ENCODE results near the gene SDCBP2. TPM values are rescaled to one million over a fixed set of nuclear protein-coding genes. Genes with fewer than 3 reads are reported as not detected.

The SDCBP2 gene
- total RNA-seq, 1 donor from 2014 or later = 2.2 TPM

DNA sequence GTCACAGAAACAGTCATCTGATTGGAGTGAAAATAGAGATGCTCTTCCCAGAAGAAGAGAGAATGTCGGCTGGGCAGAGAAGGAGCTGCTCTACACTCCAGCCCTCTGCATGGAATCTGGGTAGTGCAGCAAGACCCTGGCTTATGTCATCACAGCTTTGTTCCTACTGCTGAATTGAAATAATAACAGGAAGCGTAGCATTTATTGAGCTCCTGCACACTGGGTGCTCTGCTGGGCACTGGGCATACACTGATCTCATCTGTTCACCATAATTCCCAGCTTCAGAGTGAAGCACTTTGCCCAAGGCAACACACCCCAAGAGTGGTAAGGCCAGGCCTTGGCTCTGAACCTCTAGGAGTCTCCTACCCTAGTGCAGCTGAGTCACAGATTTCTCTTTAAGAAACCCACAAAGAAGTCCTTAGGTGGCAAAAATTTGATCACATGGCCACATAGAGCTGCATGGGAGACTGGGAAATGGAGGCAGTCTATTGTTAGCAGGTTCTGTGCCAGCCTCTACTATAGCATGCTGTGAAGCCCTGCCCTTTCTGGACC is 3.9 kb upstream of the SDCBP2 start:
- Mint-ChIP-seq H3K4me3 (no peak overlapping the region), H3K4me1 (ENCODE audit: low read depth) (peaks cover 47% of the 10 kb centered on the region), H3K36me3 (ENCODE audit: low read depth) (peaks cover 19% of the 10 kb centered on the region), H3K27me3 (ENCODE audit: insufficient read depth) (no peaks in the 10 kb centered on the region), H3K9me3 (no peaks in the 10 kb centered on the region), H3K27ac (peak overlapping the region; percentile 69)
- DNase-seq (ENCODE audit: low spot score) = no peak
- intact Hi-C loops (cut with micrococcal nuclease) = no loop called here

DNA sequence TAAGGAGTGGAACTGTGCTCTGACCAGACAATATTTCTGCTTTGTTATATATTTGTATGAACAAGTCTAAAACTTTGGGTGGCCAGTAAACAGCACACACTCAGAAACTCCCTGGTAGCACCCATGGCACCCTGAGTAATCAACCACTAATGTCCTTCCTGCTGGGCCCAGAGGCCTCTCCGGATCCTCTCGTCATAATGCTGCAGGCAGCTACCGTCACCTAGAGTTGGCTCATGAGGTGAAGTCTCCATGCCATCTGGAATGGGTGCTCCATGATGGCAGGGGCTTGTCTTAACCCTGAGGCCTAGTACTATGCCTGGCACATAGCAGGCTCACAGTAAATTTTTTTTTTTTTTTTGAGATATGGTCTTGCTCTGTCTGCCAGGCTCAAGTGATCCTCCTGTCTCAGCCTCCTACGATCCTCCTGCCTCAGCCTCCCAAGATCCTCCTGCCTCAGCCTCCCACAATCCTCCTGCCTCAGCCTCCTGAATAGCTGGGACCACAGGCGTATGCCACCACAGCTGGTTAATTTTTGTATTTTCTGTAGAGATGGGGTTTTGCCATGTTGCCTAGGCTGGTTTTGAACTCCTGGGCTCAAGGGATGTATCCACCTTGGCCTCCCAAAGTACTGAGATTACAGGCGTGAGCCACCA is 3.0 kb upstream of the SDCBP2 start:
- no peaks in the 10 kb centered on the region for H3K27me3 Mint-ChIP-seq (ENCODE audit: insufficient read depth)
- intact Hi-C loops (cut with micrococcal nuclease) = no loop called here
- no peaks in the 10 kb centered on the region for H3K9me3 Mint-ChIP-seq
- peaks cover 46% of the 10 kb centered on the region for H3K4me1 Mint-ChIP-seq (ENCODE audit: low read depth)
- H3K27ac Mint-ChIP-seq = peak overlapping the region; percentile 52
- DNase-seq (ENCODE audit: low spot score) = no peak
- H3K36me3 Mint-ChIP-seq (ENCODE audit: low read depth) = peaks cover 19% of the 10 kb centered on the region
- no peak overlapping the region for H3K4me3 Mint-ChIP-seq

DNA sequence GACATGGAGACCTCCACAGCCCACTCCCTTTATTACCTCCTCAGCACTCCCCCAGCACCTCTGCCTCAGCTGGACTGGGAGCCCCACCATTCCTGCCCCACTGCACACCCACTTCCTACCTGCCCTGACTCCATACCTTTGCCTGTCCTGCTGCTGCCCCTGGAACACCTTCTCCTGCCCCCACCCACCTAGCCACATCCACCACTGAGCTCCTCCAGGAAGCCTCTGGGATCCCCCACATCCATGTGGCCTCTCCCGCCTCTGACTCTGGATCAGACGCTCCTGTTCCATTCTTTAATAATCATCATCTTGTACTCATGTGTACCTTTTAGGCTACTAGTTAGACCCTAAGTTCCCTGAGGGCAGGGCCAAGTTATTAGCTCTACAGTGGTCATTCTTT is 2.2 kb upstream of the SDCBP2 start:
- DNase-seq (ENCODE audit: low spot score) = no peak
- H3K27ac Mint-ChIP-seq = peak overlapping the region; percentile 35

DNA sequence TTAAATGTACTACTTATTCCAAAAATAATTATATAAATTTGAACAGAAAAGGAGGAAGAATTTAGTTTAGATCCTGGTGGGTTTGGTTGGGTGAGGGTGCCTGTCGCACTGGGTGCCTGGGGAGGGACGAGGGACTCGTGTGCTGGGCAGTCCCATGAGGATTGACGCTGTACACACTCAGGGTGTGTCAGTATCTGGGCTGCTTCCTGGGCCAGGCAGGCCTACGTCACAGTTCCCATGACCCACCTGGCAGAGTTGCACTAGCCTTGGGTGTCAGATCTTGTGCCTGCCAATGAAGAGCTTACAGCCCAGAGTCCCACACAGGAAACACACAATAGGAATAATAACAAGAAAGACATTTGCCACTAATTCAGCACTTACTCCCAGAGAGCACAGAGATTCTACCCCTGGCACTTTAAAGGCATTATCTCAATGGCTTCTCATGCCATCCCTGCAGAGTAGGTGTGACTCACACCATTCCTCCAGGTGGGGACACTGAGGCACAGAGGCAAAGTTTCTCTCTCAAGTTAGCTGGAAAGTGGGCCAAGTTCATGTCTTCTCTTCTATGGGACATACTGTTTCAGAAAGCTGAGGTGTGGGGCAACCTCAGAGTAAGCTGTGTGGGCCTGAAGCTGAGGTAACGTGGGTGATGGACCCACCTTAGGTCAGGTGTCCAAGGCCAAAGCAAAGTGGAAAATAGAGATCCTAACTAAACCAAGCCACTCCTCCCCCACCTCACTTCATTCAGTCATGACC is 1.3 kb upstream of the SDCBP2 start:
- peak overlapping the region; percentile 77 for H3K27ac Mint-ChIP-seq
- intact Hi-C loops (cut with micrococcal nuclease) = no loop called here
- no peaks in the 10 kb centered on the region for H3K9me3 Mint-ChIP-seq
- no peak overlapping the region for H3K4me3 Mint-ChIP-seq
- peaks cover 19% of the 10 kb centered on the region for H3K36me3 Mint-ChIP-seq (ENCODE audit: low read depth)
- H3K4me1 Mint-ChIP-seq (ENCODE audit: low read depth) = peaks cover 34% of the 10 kb centered on the region
- DNase-seq (ENCODE audit: low spot score) = peak; percentile 34
- no peaks in the 10 kb centered on the region for H3K27me3 Mint-ChIP-seq (ENCODE audit: insufficient read depth)

More for the DNA sequence above, 2.2 kb upstream of the SDCBP2 start:
- Mint-ChIP-seq H3K36me3 (ENCODE audit: low read depth) (peaks cover 19% of the 10 kb centered on the region), H3K4me1 (ENCODE audit: low read depth) (peaks cover 38% of the 10 kb centered on the region), H3K9me3 (no peaks in the 10 kb centered on the region), H3K4me3 (no peak overlapping the region), H3K27me3 (ENCODE audit: insufficient read depth) (no peaks in the 10 kb centered on the region)
- intact Hi-C loops (cut with micrococcal nuclease) = no loop called here

DNA sequence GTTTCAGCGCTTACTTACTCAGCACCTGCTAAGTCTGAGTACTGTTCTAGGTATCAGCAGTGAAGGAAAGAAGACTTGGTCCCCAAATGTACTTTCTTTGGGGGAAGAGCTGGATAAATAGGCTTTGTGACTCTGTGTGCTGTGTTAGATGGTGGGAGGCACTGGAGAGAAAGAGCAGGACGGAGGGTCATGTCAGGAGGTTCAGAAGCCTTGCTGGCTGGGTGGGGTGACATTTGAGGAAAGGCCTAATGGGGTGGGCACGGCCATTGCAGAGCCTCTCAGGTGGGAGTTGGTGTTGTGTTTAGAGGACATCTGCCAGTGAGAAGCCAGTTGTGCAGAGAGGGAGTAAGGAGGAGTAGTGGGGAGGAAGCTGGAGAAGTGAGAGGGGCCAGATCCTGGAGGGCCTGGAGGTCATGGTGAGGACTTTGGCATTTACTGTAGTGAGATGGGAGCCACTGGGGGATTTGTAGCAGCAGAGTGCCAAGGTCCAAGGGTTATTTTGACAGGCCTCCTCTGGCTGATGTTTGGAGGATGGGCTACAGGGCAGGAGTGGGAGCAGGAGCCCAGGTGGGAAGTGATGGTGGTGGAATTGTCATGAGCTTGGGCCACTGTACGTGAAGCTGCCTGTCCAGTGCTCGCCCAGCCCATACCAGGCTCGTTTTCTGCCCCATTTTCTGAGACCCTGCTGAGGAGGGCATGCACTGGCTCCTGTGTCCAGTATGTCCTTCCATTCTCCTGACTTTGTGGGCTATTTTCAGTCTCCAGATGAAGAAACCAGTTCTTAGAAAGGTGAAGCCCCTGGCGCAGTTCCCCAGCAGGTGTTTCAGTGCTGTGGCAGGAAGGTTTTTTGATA is 886 bp downstream of the SDCBP2 start:
- peaks cover 16% of the 10 kb centered on the region for H3K36me3 Mint-ChIP-seq (ENCODE audit: low read depth)
- H3K4me1 Mint-ChIP-seq (ENCODE audit: low read depth) = peaks cover 33% of the 10 kb centered on the region
- H3K4me3 Mint-ChIP-seq = no peak overlapping the region
- no peak for DNase-seq (ENCODE audit: low spot score)
- intact Hi-C loops (cut with micrococcal nuclease) = loop anchor here (2.0 kb wide), 1 partner anchor 493 kb away; no protein-coding TSS in a partner anchor
- no peak overlapping the region for H3K27ac Mint-ChIP-seq
- no peaks in the 10 kb centered on the region for H3K9me3 Mint-ChIP-seq
- no peaks in the 10 kb centered on the region for H3K27me3 Mint-ChIP-seq (ENCODE audit: insufficient read depth)

DNA sequence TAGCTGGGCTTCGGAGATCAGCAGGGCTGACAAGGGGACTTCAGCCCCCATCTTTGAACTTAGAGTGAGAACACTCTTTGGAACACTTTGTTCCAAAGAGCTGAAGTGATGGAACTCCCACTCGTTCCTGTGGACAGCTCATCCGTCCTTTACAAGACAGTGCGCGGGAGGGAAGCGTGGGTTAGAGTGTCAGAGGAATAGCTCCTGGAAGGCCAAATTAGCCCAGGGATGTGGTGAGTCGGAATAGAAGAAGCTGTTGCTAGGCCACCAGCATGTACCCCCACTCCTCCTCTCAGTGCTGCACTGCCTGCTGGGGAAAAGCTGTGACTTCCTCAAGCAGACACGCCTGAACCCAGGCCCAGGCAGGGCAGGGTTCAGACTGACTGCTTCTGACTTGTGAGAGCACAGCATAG is 1.7 kb downstream of the SDCBP2 start:
- intact Hi-C loops (cut with micrococcal nuclease) = loop anchor here (2.0 kb wide), 1 partner anchor 492 kb away; no protein-coding TSS in a partner anchor
- no peak overlapping the region for H3K27ac Mint-ChIP-seq
- H3K9me3 Mint-ChIP-seq = no peaks in the 10 kb centered on the region
- H3K4me3 Mint-ChIP-seq = no peak overlapping the region
- H3K4me1 Mint-ChIP-seq (ENCODE audit: low read depth) = peaks cover 26% of the 10 kb centered on the region
- H3K27me3 Mint-ChIP-seq (ENCODE audit: insufficient read depth) = peaks cover under 1% of the 10 kb centered on the region
- H3K36me3 Mint-ChIP-seq (ENCODE audit: low read depth) = peaks cover 13% of the 10 kb centered on the region
- DNase-seq (ENCODE audit: low spot score) = no peak

DNA sequence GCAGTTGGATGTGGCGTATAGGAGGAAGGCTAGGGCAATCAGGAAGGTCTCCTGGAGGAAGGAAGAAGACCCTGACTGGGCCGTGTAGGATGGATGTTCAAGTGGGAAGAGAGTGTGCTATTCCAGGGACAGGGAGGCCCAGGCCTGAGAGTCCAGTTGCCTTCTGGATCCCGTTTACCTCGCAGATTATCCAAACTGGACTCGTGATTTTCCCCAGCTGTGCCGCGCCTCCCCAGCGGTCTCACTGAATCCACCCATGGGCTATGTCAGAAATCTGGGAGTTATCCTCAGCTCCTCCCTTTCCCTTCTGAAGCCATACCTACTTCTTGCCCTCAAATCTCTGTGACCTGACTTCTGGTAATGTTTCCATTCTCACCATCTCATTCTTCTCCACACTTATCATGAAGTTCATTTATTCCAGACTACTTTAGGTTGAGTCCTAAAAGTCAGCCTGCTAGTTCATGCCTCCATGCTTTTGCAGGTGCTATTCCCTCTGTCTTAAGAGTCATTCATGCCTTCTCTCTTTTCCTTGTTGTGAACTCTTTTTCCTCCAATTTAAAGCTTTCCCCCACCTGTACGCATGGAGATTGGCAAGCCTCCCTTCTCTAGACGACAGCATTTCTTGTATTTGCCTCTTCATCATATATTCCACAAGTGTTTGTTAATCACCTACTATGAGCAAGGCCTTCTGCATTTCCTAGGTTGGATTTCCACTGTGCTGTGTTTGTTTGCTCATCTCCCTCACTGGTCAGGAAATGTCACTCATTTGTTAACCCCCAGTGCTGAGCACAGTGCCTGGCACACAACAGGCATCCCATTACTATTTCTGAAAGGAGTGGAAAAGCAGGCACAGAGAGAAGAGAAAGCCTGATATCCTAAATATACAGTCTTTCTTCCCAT is 2.7 kb downstream of the SDCBP2 start:
- H3K36me3 Mint-ChIP-seq (ENCODE audit: low read depth) = peaks cover 8% of the 10 kb centered on the region

DNA sequence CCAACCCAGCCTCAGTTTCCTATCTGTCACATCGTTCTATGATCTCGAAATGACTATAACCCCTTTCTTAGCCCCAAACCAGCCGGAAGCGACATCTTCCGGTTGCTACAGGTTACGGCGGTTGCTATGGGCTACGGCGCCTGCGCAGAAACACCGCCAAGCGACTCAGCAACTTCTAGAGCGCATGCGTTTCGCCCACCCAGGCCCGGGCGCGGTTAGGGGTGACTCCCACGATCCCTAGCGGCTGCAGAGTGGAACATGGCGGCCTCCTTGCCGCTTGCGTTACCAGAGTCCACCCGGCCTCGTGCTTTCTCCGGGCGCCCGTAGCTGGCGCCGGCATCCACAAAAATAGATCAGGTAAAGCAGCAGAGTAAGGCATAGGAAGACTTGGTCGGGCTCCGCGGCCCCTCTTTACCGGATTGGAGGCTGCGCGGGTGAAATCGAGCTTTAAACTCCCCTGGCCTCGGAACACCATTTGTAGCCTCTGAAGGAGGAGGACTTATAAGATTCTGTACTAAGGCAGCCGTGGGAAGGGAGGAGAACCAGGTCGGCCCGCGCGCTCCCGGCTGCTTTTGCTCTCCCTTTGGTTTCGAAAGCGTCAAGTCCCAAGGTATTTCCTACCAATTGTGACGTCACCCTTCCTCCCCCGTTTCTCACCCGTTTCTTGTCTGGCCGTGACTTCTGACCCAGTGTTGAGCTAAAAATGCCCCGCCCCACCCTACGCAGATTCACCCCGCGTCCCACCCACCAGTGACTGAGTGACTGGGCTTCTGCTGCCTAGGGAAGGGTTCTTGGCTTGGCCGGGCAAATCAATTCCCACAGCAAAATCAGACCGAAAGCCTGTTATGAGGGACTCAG is 3.5 kb downstream of the SDCBP2 start:
- no peak overlapping the region for H3K4me3 Mint-ChIP-seq
- H3K4me1 Mint-ChIP-seq (ENCODE audit: low read depth) = peaks cover 14% of the 10 kb centered on the region
- intact Hi-C loops (cut with micrococcal nuclease) = loop anchor here (1.0 to 2.0 kb wide), 10 partner anchors 12 to 491 kb away; partner anchors contain the start of genes FKBP1A, NSFL1C, RAD21L1 and SNPH
- peak; percentile 98 for DNase-seq (ENCODE audit: low spot score)
- no peak overlapping the region for H3K27ac Mint-ChIP-seq
- peaks cover 3% of the 10 kb centered on the region for H3K9me3 Mint-ChIP-seq
- H3K27me3 Mint-ChIP-seq (ENCODE audit: insufficient read depth) = peaks cover 6% of the 10 kb centered on the region
- H3K36me3 Mint-ChIP-seq (ENCODE audit: low read depth) = peaks cover 4% of the 10 kb centered on the region

More for the DNA sequence above, 2.7 kb downstream of the SDCBP2 start:
- peaks cover 6% of the 10 kb centered on the region for H3K27me3 Mint-ChIP-seq (ENCODE audit: insufficient read depth)
- no peak overlapping the region for H3K27ac Mint-ChIP-seq
- DNase-seq (ENCODE audit: low spot score) = no peak
- intact Hi-C loops (cut with micrococcal nuclease) = loop anchor here (2.0 kb wide), 1 partner anchor 491 kb away; no protein-coding TSS in a partner anchor
- H3K4me1 Mint-ChIP-seq (ENCODE audit: low read depth) = peaks cover 23% of the 10 kb centered on the region
- no peak overlapping the region for H3K4me3 Mint-ChIP-seq
- H3K9me3 Mint-ChIP-seq = no peaks in the 10 kb centered on the region

DNA sequence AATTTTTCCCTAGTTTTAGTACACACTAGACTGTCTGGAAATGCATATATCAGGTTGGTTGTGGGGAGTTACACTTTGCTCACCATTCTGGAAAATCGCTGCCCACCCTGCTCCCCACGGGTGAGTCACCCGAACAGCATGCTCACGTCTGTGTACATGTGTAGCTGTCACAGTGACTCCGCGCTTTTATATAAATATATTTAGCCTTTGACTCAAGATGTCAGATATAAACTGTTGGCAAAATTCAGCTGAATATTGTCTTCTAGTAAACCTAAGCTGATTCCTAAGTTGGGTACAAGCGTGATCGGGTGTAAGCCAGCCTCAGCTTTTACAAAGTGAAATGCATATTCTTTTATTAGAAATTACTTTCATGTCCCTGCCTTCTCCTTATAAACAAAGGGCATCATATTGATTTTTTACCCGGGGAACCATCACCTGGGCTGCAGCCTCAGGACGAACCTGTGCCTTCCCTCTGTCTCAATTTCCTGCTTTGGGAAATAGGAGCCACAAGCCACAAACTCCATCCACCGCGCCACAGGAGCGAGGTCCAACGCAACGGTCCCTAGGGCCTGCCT is 4.3 kb downstream of the SDCBP2 start:
- H3K4me1 Mint-ChIP-seq (ENCODE audit: low read depth) = peaks cover 7% of the 10 kb centered on the region
- H3K9me3 Mint-ChIP-seq = peaks cover 4% of the 10 kb centered on the region
- H3K27me3 Mint-ChIP-seq (ENCODE audit: insufficient read depth) = peaks cover 6% of the 10 kb centered on the region
- DNase-seq (ENCODE audit: low spot score) = no peak
- no peak overlapping the region for H3K4me3 Mint-ChIP-seq
- intact Hi-C loops (cut with micrococcal nuclease) = loop anchor here (1.0 to 2.0 kb wide), 9 partner anchors 11 to 142 kb away; partner anchors contain the start of genes FKBP1A, NSFL1C, RAD21L1 and SNPH
- H3K36me3 Mint-ChIP-seq (ENCODE audit: low read depth) = peaks cover 3% of the 10 kb centered on the region
- no peak overlapping the region for H3K27ac Mint-ChIP-seq

DNA sequence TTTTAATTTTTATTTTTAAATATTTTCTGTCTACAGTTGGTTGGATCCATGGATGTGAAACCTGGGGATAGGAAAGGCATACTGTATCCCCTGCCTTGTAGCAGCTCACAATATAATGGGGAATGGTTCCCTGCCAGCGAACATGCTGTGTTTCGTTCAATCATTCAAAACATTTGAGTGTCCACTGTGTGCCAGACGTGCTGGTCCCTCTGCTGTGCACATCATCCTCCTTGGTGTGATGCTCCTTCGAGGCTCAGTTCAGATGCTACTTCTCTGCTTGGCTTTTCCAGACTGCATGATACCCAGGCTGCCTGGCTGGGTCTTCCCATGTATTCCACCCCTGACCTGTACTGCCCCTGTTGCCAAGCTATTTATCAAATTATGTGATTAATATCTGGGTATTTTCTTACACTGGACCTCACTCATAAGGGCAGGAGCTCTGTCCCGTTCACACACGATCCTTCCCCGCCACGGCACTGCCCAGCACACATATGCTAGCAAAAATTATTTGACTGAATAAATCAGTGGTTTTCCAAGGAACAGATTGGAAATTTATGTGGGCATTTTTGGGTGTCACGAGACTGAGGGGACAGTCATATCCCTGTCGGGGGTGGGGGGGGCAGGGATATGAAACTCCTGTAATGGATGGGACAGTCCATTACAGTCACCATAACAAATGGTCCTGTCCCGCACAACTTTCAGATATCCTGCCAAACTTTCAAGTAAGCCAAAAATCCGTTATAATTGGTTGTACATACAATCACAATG is 4.9 kb downstream of the SDCBP2 start:
- DNase-seq (ENCODE audit: low spot score) = no peak
- Mint-ChIP-seq H3K36me3 (ENCODE audit: low read depth) (no peaks in the 10 kb centered on the region), H3K27me3 (ENCODE audit: insufficient read depth) (peaks cover 6% of the 10 kb centered on the region), H3K27ac (peak overlapping the region; percentile 28), H3K4me3 (no peak overlapping the region), H3K9me3 (peaks cover 4% of the 10 kb centered on the region), H3K4me1 (ENCODE audit: low read depth) (peaks cover 2% of the 10 kb centered on the region)
- intact Hi-C loops (cut with micrococcal nuclease) = loop anchor here (2.0 kb wide), 1 partner anchor 57 kb away; the partner anchor contains the start of gene SNPH

Measured in activated T-helper 1 cell treated with anti-CD3 and anti-CD28 coated beads, Interleukin-12 subunit alpha, Interleukin-12 subunit beta, Interleukin-2, Interleukin-4 antibody, amounts not matched to agents 30 ng/mL and 10 ng/mL and 1 ng/mL, durations not matched to agents 14 hours and 24 hours and 36 hours (primary cell).